B cell (primary cell): ENCODE results near the gene DMXL1. TPM values are rescaled to one million over a fixed set of nuclear protein-coding genes. Genes with fewer than 3 reads are reported as not detected.

Source experiments
- ATAC-seq: fragments of 200-7000 bp; cut with Tn5 transposase; one replicate; pipeline ENCODE4 v1.10.0; 2021; ENCODE audit warnings: low read depth, mild to moderate bottlenecking, moderate number of reproducible peaks, moderate library complexity
- CTCF ChIA-PET: fragments of 350-600 bp; sonication (Branson Sonifier 250); formaldehyde crosslinking; loops from one replicate; lab custom pipeline; 2021; ENCODE audit warnings: antibody characterized with exemption, inconsistent platforms; lab: Charles Lee
- POLR2A ChIA-PET: fragments of 350-600 bp; sonication (Branson Sonifier 250); formaldehyde crosslinking; loops from one replicate; lab custom pipeline; 2021; ENCODE audit warnings: antibody characterized with exemption; lab: Charles Lee
- DNase-seq: peaks from one replicate; pipeline ENCODE4 v3.0.0; 2013
- H2AFZ ChIP-seq: 2 replicates; pipeline ENCODE4 v1.6.1; 2012; ENCODE audit warnings: mild to moderate bottlenecking, low read depth, low read length; ENCODE audit not compliant: insufficient read depth, poor library complexity, severe bottlenecking
- H3K27ac ChIP-seq, 2 donors: 1 replicate in 1 of 2; 2 replicates in 1 of 2; pipeline ENCODE4 v1.5.1; 2012 to 2013; ENCODE audit warnings: low read length in 2 of 2, mild to moderate bottlenecking in 2 of 2, moderate library complexity in 1 of 2
- H3K27me3 ChIP-seq, 4 experiments: fragments of 200-600 bp in 1 of 4; sonication (generic) in 1 of 4; replicated peaks in 1 of 4; 1 replicate in 2 of 4; 2 replicates in 2 of 4; pipeline versions ENCODE4 v1.6.1 to v1.7.0; 2013 to 2016; ENCODE audit warnings: low read length in 3 of 4, mild to moderate bottlenecking in 2 of 4, mixed read lengths in 1 of 4, moderate library complexity in 1 of 4; ENCODE audit not compliant: insufficient read depth in 4 of 4, control insufficient read depth in 3 of 4; ENCODE audit errors: control extremely low read depth in 1 of 4
- H3K36me3 ChIP-seq, 2 experiments: replicated peaks in 1 of 2; 1 replicate in 1 of 2; 2 replicates in 1 of 2; pipeline versions ENCODE4 v1.6.1 to v1.7.1; 2013; ENCODE audit warnings: low read length in 1 of 2; ENCODE audit not compliant: insufficient read depth in 2 of 2, control insufficient read depth in 1 of 2; ENCODE audit errors: control extremely low read depth in 1 of 2, extremely low read depth in 1 of 2
- H3K4me1 ChIP-seq, 2 donors: fragments of 200-600 bp in 1 of 2; sonication (generic) in 1 of 2; 1 replicate in 1 of 2; 2 replicates in 1 of 2; pipeline versions ENCODE4 v1.5.1 to v1.6.1; 2013 to 2017; ENCODE audit warnings: low read length in 2 of 2; ENCODE audit not compliant: control insufficient read depth in 2 of 2, insufficient read depth in 2 of 2
- H3K4me2 ChIP-seq: replicated peaks from 2 replicates; pipeline ENCODE3; 2012; ENCODE audit warnings: mild to moderate bottlenecking, low read depth, low read length; ENCODE audit not compliant: poor library complexity, severe bottlenecking
- H3K4me3 ChIP-seq, 5 experiments: fragments of 200-600 bp in 1 of 5; sonication (generic) in 1 of 5; 1 replicate in 3 of 5; 2 replicates in 2 of 5; pipeline versions ENCODE4 v1.5.1 to v1.7.0; 2011 to 2016; ENCODE audit warnings: low read length in 4 of 5, mild to moderate bottlenecking in 4 of 5, low read depth in 2 of 5, control low read depth in 1 of 5, moderate library complexity in 1 of 5; ENCODE audit not compliant: insufficient read depth in 1 of 5; ENCODE audit errors: control extremely low read depth in 1 of 5, extremely low read depth in 1 of 5
- H3K79me2 ChIP-seq: fragments of 200-600 bp; sonication (generic); one replicate; pipeline ENCODE4 v1.6.0; 2016; ENCODE audit warnings: low read length; ENCODE audit not compliant: control insufficient read depth, insufficient read depth
- H3K9ac ChIP-seq: fragments of 200-600 bp; sonication (generic); 2 replicates; pipeline ENCODE4 v1.6.1; 2017; ENCODE audit warnings: mild to moderate bottlenecking, low read length, moderate library complexity
- H3K9me3 ChIP-seq, 3 donors: one replicate each; pipeline versions ENCODE4 v1.6.1 to v1.7.1; 2013; ENCODE audit warnings: low read length in 2 of 3; ENCODE audit not compliant: control insufficient read depth in 2 of 3, insufficient read depth in 1 of 3; ENCODE audit errors: control extremely low read depth in 1 of 3
- H4K20me1 ChIP-seq: 2 replicates; pipeline ENCODE4 v1.6.0; 2012; ENCODE audit warnings: mild to moderate bottlenecking, low read length; ENCODE audit not compliant: insufficient read depth, control insufficient read depth, poor library complexity, severe bottlenecking
- H3K27ac Mint-ChIP-seq: one replicate; pipeline ENCODE4 v1.8.0; 2021; ENCODE audit warnings: mixed read lengths
- H3K27me3 Mint-ChIP-seq: one replicate; pipeline ENCODE4 v1.8.0; 2021; ENCODE audit warnings: mixed read lengths
- H3K4me1 Mint-ChIP-seq: one replicate; pipeline ENCODE4 v1.8.0; 2021; ENCODE audit warnings: mixed read lengths
- H3K4me3 Mint-ChIP-seq: one replicate; pipeline ENCODE4 v1.8.0; 2021; ENCODE audit warnings: mixed read lengths
- H3K9me3 Mint-ChIP-seq: one replicate; pipeline ENCODE4 v1.8.0; 2022; ENCODE audit warnings: mixed read lengths; ENCODE audit not compliant: insufficient read depth
- CTCF ChIP-seq: fragments of 200-600 bp; IDR thresholded peaks from one replicate; pipeline ENCODE4 v1.8.0; 2022; ENCODE audit warnings: antibody characterized with exemption, mild to moderate bottlenecking
- EZH2 ChIP-seq: IDR thresholded peaks from 2 replicates; pipeline ENCODE4 v1.6.1; 2012; ENCODE audit warnings: borderline replicate concordance, low read depth, mild to moderate bottlenecking, moderate library complexity, low read length; ENCODE audit not compliant: insufficient read depth, poor library complexity, severe bottlenecking
- WGBS: methylation state at CpG from one replicate; pipeline ENCODE4 v1.1.5; 2013; ENCODE audit warnings: missing lambda C conversion rate; ENCODE audit not compliant: insufficient coverage; 5-methylcytosine and 5-hydroxymethylcytosine counted together
- intact Hi-C: fragments of 100-400 bp; cut with micrococcal nuclease; formaldehyde crosslinking; loops from one replicate; pipeline ENCODE4 v1.10.0; 2022
- polyA plus RNA-seq: library from polyadenylated mRNA; depleted of rRNA; stranded (reverse); fragments of >200 nt; gene quantifications from 2 replicates; pipeline ENCODE4 v1.2.3, GENCODE V29; 2012
- total RNA-seq, 2 donors: library from RNA; stranded (reverse); fragments of 120-200 nt in 1 of 2; gene quantifications; 1 replicate in 1 of 2; 2 replicates in 1 of 2; pipeline versions ENCODE4 v1.2.3 to v1.2.4, GENCODE V29; 2013 to 2022

DMXL1 gene
- total and polyA plus RNA-seq, 2 donors (not counting 1 experiment from before 2014, with no cell fraction given): 37.9 to 129 TPM

GRCh38 chr5:119220576-119221197 is 149.8 kb downstream of the DMXL1 start:
- peak overlapping the region; percentile 35 for H3K4me2 ChIP-seq
- no peak for TF ChIP-seq CTCF
- no peak for TF ChIP-seq EZH2
- Mint-ChIP-seq H3K4me1 (peaks cover 21% of the 10 kb centered on the region), H3K4me3 (peak overlapping the region; percentile 21), H3K27me3 (no peaks in the 10 kb centered on the region), H3K9me3 (no peaks in the 10 kb centered on the region), H3K27ac (peak overlapping the region; percentile 16)
- no peaks in the 10 kb centered on the region for H3K9me3 ChIP-seq
- DNase-seq (peak; percentile 63), ATAC-seq (peak; percentile 92)
- H3K79me2 ChIP-seq: peaks cover 4% of the 10 kb centered on the region
- H3K9ac ChIP-seq: peak overlapping the region; percentile 44
- H3K4me3 ChIP-seq: no peak overlapping the region
- WGBS: no CpG with 5 or more reads among the region's 1 CpG
- intact Hi-C loops: loop anchor here (1.0 to 10.0 kb wide), 5 partner anchors 54 to 232 kb away; partner anchors contain the start of gene DTWD2
- POLR2A ChIA-PET: interaction anchor here (1.0 kb wide), 1 partner anchor 191 kb away, joined by 3 read pairs; no protein-coding TSS in a partner anchor
- H3K27me3 ChIP-seq: no peaks in the 10 kb centered on the region
- H2AFZ ChIP-seq: peak overlapping the region; percentile 53
- peak overlapping the region; percentile 37 to 72 for H3K27ac ChIP-seq
- CTCF ChIA-PET: interaction anchor here (0.8 to 2.1 kb wide), 12 partner anchors 8 to 232 kb away, joined by 3 to 22 read pairs (median 3); partner anchors contain the start of genes DTWD2 and TNFAIP8
- H3K4me1 ChIP-seq: peaks cover 15 to 17% of the 10 kb centered on the region in 2 donors
- H4K20me1 ChIP-seq: no peaks in the 10 kb centered on the region
- peaks cover 16 to 29% of the 10 kb centered on the region in 2 experiments for H3K36me3 ChIP-seq

- Mint-ChIP-seq H3K27ac (no peak overlapping the region), H3K27me3 (no peaks in the 10 kb centered on the region), H3K9me3 (no peaks in the 10 kb centered on the region), H3K4me3 (no peak overlapping the region), H3K4me1 (peaks cover 21% of the 10 kb centered on the region)
- intact Hi-C loops: loop anchor here (5.0 to 10.0 kb wide), 4 partner anchors 53 to 199 kb away; no protein-coding TSS in a partner anchor
- Histone ChIP-seq H3K4me1 (peaks cover 15 to 17% of the 10 kb centered on the region in 2 donors), H3K9me3 (no peaks in the 10 kb centered on the region), H3K4me3 (no peak overlapping the region), H3K27ac (peak overlapping the region in 1 of 2 donors; percentile 72), H2AFZ (no peak overlapping the region), H3K79me2 (peaks cover 4% of the 10 kb centered on the region), H3K4me2 (no peak overlapping the region), H3K36me3 (peaks cover 16 to 27% of the 10 kb centered on the region in 2 experiments), H3K27me3 (no peaks in the 10 kb centered on the region), H4K20me1 (no peaks in the 10 kb centered on the region), H3K9ac (no peak overlapping the region)
- CTCF ChIA-PET: interaction anchor here (1.0 to 2.1 kb wide), 8 partner anchors 9 to 233 kb away, joined by 3 to 22 read pairs (median 6); partner anchors contain the start of genes DTWD2 and TNFAIP8
- no peak for TF ChIP-seq CTCF
- no peak for TF ChIP-seq EZH2
- ATAC-seq: no peak
- no peak for DNase-seq
- POLR2A ChIA-PET: no interaction called here
Observed at GRCh38 chr5:119221330-119221729, 150.4 kb downstream of the DMXL1 start.
